ENCODE results near the gene SEMA5A. TPM values are rescaled to one million over a fixed set of nuclear protein-coding genes. Genes with fewer than 3 reads are reported as not detected.

The SEMA5A gene
- polyA plus RNA-seq, 1 of the 3 experiments (the other 2 are of a cell fraction): 0.58 TPM

DNA sequence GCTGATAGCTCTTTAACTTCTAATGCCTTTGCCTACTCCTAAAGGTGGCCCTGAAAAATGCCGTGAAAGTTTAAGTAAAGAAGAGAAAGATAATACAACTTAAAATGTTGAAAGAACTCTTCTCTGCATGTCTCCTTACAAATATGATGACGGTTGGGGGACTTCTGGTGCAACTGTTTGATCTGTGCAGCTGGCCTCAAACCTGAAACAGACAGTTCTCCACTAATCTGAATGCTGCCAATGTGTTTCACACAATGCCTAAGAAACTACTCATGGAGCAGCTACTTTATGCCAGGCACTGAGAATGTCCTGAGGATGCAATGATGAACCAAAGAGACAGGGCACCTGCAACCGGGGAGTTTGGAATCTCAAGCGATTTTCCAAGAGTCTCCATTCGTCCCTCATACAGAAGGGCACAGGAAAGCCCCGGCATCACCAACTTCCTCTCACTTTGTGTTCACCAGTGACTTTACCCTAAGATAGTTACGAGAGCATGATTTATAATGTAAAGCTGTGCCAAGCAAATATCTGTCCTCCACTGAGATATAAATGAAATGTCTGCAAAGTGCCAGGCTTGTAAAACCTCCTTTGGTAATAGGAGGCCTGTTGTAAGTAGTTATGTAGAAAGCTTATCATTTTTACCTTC is 455.4 kb downstream of the SEMA5A start:
- ChIA-PET POLR2A (no interaction called here), CTCF (interaction anchor here (1.2 kb wide), 1 partner anchor 17 kb away, joined by 4 read pairs; no protein-coding TSS in a partner anchor)
- Histone ChIP-seq H3K27me3 (ENCODE audit: insufficient read depth) (no peaks in the 10 kb centered on the region), H3K9me2 (no peaks in the 10 kb centered on the region), H3K79me2 (ENCODE audit: insufficient read depth) (no peaks in the 10 kb centered on the region), H4K20me1 (ENCODE audit: insufficient read depth) (no peaks in the 10 kb centered on the region), H3K4me3 (ENCODE audit: low read depth in 2 of 2, low read length in 1 of 2) (no peak overlapping the region), H3K9ac (no peak overlapping the region), H2AFZ (ENCODE audit: low read depth) (no peak overlapping the region), H3K9me3 (no peaks in the 10 kb centered on the region), H3K4me1 (ENCODE audit: control insufficient read depth in 1 of 2, insufficient read depth in 2 of 2, low read depth in 1 of 2, low read length in 1 of 2) (no peaks in the 10 kb centered on the region; a peak in 1 of 4 replicates), H3F3A (replicated peaks; ENCODE audit: insufficient read depth) (no peaks in the 10 kb centered on the region), H3K27ac (ENCODE audit: low read depth in 2 of 2, low read length in 1 of 2) (no peak overlapping the region), H3K4me2 (no peak overlapping the region), H3K36me3 (replicated peaks in 1 of 2; ENCODE audit: control insufficient read depth in 1 of 2, insufficient read depth in 2 of 2, low read length in 1 of 2) (no peaks in the 10 kb centered on the region)
- 66% methylated on average over 7 of the region's 7 CpGs for WGBS (ENCODE audit: low lambda C conversion rate)
- DNase-seq: no peak
- TF ChIP-seq GATA2 (CRISPR knock-in tag; IDR thresholded peaks at IDR 0.05) (no peak), CTCF (IDR thresholded peaks at IDR 0.05) (no peak), EP300 (IDR thresholded peaks at IDR 0.05; ENCODE audit: borderline replicate concordance in 1 of 2, low read depth in 1 of 2, low read length in 1 of 2) (no peak), TEAD4 (IDR thresholded peaks at IDR 0.05; ENCODE audit: borderline replicate concordance, insufficient read depth) (no peak), POLR2AphosphoS5 (IDR thresholded peaks at IDR 0.05; ENCODE audit: low read depth, low read length) (no peak), USF2 (IDR thresholded peaks at IDR 0.05; ENCODE audit: borderline replicate concordance, low read depth, low read length) (no peak), GABPA (IDR thresholded peaks at IDR 0.05; ENCODE audit: low read depth) (no peak), NRF1 (IDR thresholded peaks at IDR 0.05; ENCODE audit: low read depth, low read length) (no peak), YY1 (IDR thresholded peaks at IDR 0.05; ENCODE audit: low read depth) (no peak), CHD2 (IDR thresholded peaks at IDR 0.05; ENCODE audit: low read length, partially characterized antibody) (no peak), RFX5 (IDR thresholded peaks at IDR 0.05; ENCODE audit: low read length) (no peak)
- TF ChIP-seq, protein P1, sequence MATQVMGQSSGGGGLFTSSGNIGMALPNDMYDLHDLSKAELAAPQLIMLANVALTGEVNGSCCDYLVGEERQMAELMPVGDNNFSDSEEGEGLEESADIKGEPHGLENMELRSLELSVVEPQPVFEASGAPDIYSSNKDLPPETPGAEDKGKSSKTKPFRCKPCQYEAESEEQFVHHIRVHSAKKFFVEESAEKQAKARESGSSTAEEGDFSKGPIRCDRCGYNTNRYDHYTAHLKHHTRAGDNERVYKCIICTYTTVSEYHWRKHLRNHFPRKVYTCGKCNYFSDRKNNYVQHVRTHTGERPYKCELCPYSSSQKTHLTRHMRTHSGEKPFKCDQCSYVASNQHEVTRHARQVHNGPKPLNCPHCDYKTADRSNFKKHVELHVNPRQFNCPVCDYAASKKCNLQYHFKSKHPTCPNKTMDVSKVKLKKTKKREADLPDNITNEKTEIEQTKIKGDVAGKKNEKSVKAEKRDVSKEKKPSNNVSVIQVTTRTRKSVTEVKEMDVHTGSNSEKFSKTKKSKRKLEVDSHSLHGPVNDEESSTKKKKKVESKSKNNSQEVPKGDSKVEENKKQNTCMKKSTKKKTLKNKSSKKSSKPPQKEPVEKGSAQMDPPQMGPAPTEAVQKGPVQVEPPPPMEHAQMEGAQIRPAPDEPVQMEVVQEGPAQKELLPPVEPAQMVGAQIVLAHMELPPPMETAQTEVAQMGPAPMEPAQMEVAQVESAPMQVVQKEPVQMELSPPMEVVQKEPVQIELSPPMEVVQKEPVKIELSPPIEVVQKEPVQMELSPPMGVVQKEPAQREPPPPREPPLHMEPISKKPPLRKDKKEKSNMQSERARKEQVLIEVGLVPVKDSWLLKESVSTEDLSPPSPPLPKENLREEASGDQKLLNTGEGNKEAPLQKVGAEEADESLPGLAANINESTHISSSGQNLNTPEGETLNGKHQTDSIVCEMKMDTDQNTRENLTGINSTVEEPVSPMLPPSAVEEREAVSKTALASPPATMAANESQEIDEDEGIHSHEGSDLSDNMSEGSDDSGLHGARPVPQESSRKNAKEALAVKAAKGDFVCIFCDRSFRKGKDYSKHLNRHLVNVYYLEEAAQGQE (IDR thresholded peaks at IDR 0.05; ENCODE audit: low read depth, low read length): no peak
- TF ChIP-seq, protein P2, sequence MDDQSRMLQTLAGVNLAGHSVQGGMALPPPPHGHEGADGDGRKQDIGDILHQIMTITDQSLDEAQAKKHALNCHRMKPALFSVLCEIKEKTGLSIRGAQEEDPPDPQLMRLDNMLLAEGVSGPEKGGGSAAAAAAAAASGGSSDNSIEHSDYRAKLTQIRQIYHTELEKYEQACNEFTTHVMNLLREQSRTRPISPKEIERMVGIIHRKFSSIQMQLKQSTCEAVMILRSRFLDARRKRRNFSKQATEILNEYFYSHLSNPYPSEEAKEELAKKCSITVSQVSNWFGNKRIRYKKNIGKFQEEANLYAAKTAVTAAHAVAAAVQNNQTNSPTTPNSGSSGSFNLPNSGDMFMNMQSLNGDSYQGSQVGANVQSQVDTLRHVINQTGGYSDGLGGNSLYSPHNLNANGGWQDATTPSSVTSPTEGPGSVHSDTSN (IDR thresholded peaks at IDR 0.05): no peak
- TF ChIP-seq, protein P3, sequence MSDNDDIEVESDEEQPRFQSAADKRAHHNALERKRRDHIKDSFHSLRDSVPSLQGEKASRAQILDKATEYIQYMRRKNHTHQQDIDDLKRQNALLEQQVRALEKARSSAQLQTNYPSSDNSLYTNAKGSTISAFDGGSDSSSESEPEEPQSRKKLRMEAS (IDR thresholded peaks at IDR 0.05; ENCODE audit: low read depth): no peak
- TF ChIP-seq, protein P4, sequence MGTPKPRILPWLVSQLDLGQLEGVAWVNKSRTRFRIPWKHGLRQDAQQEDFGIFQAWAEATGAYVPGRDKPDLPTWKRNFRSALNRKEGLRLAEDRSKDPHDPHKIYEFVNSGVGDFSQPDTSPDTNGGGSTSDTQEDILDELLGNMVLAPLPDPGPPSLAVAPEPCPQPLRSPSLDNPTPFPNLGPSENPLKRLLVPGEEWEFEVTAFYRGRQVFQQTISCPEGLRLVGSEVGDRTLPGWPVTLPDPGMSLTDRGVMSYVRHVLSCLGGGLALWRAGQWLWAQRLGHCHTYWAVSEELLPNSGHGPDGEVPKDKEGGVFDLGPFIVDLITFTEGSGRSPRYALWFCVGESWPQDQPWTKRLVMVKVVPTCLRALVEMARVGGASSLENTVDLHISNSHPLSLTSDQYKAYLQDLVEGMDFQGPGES (IDR thresholded peaks at IDR 0.05; ENCODE audit: low read depth, low read length): no peak
